ENCODE data around the gene PLPP4.

PLPP4 gene

GRCh38 chr10:120610791-120611190 lies 153.8 kb downstream of the PLPP4 start:
- DNase-seq (ENCODE audit: low read depth): no peak

DNA sequence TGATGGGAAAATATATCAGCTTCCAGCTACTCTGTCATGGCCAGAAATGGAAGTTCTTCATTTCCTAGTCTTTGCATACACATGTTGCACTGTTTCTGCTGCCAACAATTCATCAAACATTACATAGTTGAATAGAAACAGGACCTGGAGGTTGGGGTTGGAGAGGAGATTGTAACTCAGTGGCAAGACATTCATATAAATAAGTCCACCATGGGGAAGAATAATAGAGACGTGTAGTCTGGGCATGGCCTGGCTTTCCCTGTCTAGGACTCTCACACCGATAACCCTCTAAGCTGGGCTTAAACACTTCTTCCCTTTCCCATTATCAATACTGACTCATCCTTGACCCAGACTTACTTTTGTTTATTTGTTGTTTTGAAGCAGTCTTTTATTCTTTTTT lies 155.7 kb downstream of the PLPP4 start:
- DNase-seq (ENCODE audit: low read depth): no peak

DNA sequence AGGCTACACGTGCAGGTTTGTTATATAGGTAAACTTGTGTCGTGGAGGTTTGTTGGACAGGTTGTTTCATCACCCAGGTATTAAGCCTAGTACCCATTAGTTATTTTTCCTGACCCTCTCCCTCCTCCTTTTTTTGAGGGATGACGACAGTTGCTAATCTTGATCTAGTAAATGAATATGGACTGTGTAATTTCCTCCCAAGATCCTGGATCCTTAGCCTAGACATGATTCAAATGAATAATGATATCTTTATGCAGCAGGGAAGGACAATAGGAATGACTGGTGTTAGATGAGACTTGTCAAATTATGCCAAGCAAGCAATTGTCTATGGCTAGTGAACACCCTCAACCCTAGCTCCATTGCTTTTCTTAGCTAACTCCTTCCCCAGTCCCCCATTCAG lies 156.2 kb downstream of the PLPP4 start:
- no peak for DNase-seq (ENCODE audit: low read depth)

GRCh38 chr10:120614680-120615079 lies 157.7 kb downstream of the PLPP4 start:
- no peak for DNase-seq (ENCODE audit: low read depth)

GRCh38 chr10:120616311-120616911 lies 159.4 kb downstream of the PLPP4 start:
- no peak for DNase-seq (ENCODE audit: low read depth)

- DNase-seq (ENCODE audit: low read depth): no peak
Measured at GRCh38 chr10:120628197-120628596, 171.2 kb downstream of the PLPP4 start.

GRCh38 chr10:120630266-120630665 lies 173.2 kb downstream of the PLPP4 start:
- no peak for DNase-seq (ENCODE audit: low read depth)

GRCh38 chr10:120632047-120632446 lies 175.0 kb downstream of the PLPP4 start:
- no peak for DNase-seq (ENCODE audit: low read depth)

- no peak for DNase-seq (ENCODE audit: low read depth)
Measured at GRCh38 chr10:120632942-120633341, 175.9 kb downstream of the PLPP4 start.

GRCh38 chr10:120634659-120635058 lies 177.6 kb downstream of the PLPP4 start:
- no peak for DNase-seq (ENCODE audit: low read depth)

Data from fibroblast of gingiva (primary cell).